Endodermal cell (in vitro differentiated cells): Measurements from ENCODE around the gene TMEM198. TPM values are rescaled to one million over a fixed set of nuclear protein-coding genes. Genes with fewer than 3 reads are reported as not detected.
A peak's percentile ranks its signal among the peaks of the same experiment; 100 is the strongest.

Experiments used
- DNase-seq: peaks from one replicate; pipeline ENCODE4 v3.0.0-alpha.2; 2017
- H3K27ac ChIP-seq: 2 replicates; pipeline ENCODE4 v1.5.1; 2013; ENCODE audit warnings: mild to moderate bottlenecking, low read depth, low read length, moderate library complexity
- H3K27me3 ChIP-seq: 2 replicates; pipeline ENCODE4 v1.6.1; 2013; ENCODE audit warnings: mild to moderate bottlenecking, low read length, moderate library complexity; ENCODE audit not compliant: insufficient read depth, control insufficient read depth, poor library complexity, severe bottlenecking
- H3K36me3 ChIP-seq: 2 replicates; pipeline ENCODE4 v1.7.0; 2013; ENCODE audit warnings: mild to moderate bottlenecking, low read length, moderate library complexity; ENCODE audit not compliant: control insufficient read depth, insufficient read depth
- H3K4me1 ChIP-seq: one replicate; pipeline ENCODE4 v1.7.0; 2013; ENCODE audit warnings: low read length; ENCODE audit not compliant: control insufficient read depth, insufficient read depth
- H3K4me3 ChIP-seq: 2 replicates; pipeline ENCODE4 v1.5.1; 2013; ENCODE audit warnings: mild to moderate bottlenecking, low read length, moderate library complexity
- H3K9ac ChIP-seq: 2 replicates; pipeline ENCODE4 v1.6.1; 2013; ENCODE audit warnings: mild to moderate bottlenecking, low read length, moderate library complexity; ENCODE audit not compliant: poor library complexity, severe bottlenecking; ENCODE audit errors: extremely low read depth
- H3K9me3 ChIP-seq: 2 replicates; pipeline ENCODE4 v1.6.1; 2013; ENCODE audit warnings: mild to moderate bottlenecking, low read length, moderate library complexity; ENCODE audit not compliant: control insufficient read depth
- H3K27ac Mint-ChIP-seq: 2 replicates; pipeline ENCODE4 v1.8.0; 2020; ENCODE audit warnings: mixed read lengths
- H3K27me3 Mint-ChIP-seq: 2 replicates; pipeline ENCODE4 v1.8.0; 2021; ENCODE audit warnings: mild to moderate bottlenecking, mixed read lengths; ENCODE audit not compliant: insufficient read depth
- H3K36me3 Mint-ChIP-seq: 2 replicates; pipeline ENCODE4 v1.8.0; 2020; ENCODE audit warnings: low read depth, mixed read lengths
- H3K4me1 Mint-ChIP-seq: 2 replicates; pipeline ENCODE4 v1.8.0; 2020; ENCODE audit warnings: mixed read lengths
- H3K4me3 Mint-ChIP-seq: 2 replicates; pipeline ENCODE4 v1.8.0; 2020; ENCODE audit warnings: mild to moderate bottlenecking, moderate library complexity, mixed read lengths
- H3K9me3 Mint-ChIP-seq: 2 replicates; pipeline ENCODE4 v1.8.0; 2020; ENCODE audit warnings: mild to moderate bottlenecking, mixed read lengths
- CTCF ChIP-seq: fragments of 200-600 bp; sonication (generic); conservative IDR thresholded peaks from 2 replicates; pipeline ENCODE4 v1.5.0; 2021; ENCODE audit warnings: antibody characterized with exemption, mild to moderate bottlenecking
- WGBS, 2 experiments: methylation state at CpG; one replicate each; pipeline versions ENCODE4 v1.1.5 to v1.1.7; 2013; ENCODE audit warnings: missing lambda C conversion rate in 2 of 2, mixed read lengths in 1 of 2; ENCODE audit not compliant: insufficient coverage in 1 of 2, insufficient read length in 1 of 2; 5-methylcytosine and 5-hydroxymethylcytosine counted together
- microRNA-seq: library from miRNA; unstranded; fragments of <30 nt; microRNA quantifications from one replicate; pipeline ENCODE4 v1.2.0, GENCODE V29; 2020; ENCODE audit warnings: borderline microRNAs expressed
- total RNA-seq, 2 donors: library from RNA; stranded (reverse); fragmentation: NEBNext Ultra II Directional in 1 of 2; extraction: Animal tissue kit (Norgen Biotek cat#: 25700) in 1 of 2; gene quantifications; 2 replicates in 1 of 2; 3 replicates in 1 of 2; pipeline ENCODE4 v1.2.1, GENCODE V29; 2021

Gene TMEM198
- total RNA-seq, 2 donors from 2014 or later: 2.6 to 3.9 TPM

GRCh38 chr2:219598308-219599078, 54.7 kb downstream of the TMEM198 start:
- Mint-ChIP-seq H3K4me3 (peak overlapping the region; percentile 91), H3K36me3 (peaks cover 10% of the 10 kb centered on the region), H3K27me3 (no peaks in the 10 kb centered on the region), H3K9me3 (no peaks in the 10 kb centered on the region), H3K27ac (peak overlapping the region; percentile 99), H3K4me1 (peaks cover 11% of the 10 kb centered on the region)
- Histone ChIP-seq H3K4me3 (peak overlapping the region; percentile 90), H3K36me3 (no peaks in the 10 kb centered on the region), H3K9me3 (no peaks in the 10 kb centered on the region), H3K4me1 (peaks cover 4% of the 10 kb centered on the region), H3K27ac (no peak overlapping the region), H3K27me3 (no peaks in the 10 kb centered on the region), H3K9ac (peak overlapping the region; percentile 75)
- no peak for TF ChIP-seq CTCF
- 38 to 48% methylated on average over 7 to 9 of the region's 9 CpGs for WGBS, 2 experiments
- DNase-seq: no peak

Small RNA genes within 50 kb of the gene (microRNA-seq; reads per million reads assigned to microRNA genes)
- not detected for gene MIR3132

Other genes starting within 250 kb of the TMEM198 start
- gene PTPRN, start 234.6 kb upstream of the TMEM198 start, total RNA-seq: 1 to 10 TPM in 1 of 2 donors, under 1 TPM in 1; 0.44 to 1.1 TPM
- not detected for gene RESP18, start 211.3 kb upstream of the TMEM198 start, total RNA-seq
- 10 to 100 TPM; 54.6 to 76.1 TPM for gene DNPEP, start 156.1 kb upstream of the TMEM198 start, total RNA-seq
- 1 to 10 TPM; 1.1 to 3.5 TPM for gene DES, start 125.7 kb upstream of the TMEM198 start, total RNA-seq
- 10 to 100 TPM; 23.1 to 29.8 TPM for gene SPEG, start 109.2 kb upstream of the TMEM198 start, total RNA-seq
- 10 to 100 TPM; 36.9 to 38.2 TPM for gene GMPPA, start 45.1 kb upstream of the TMEM198 start, total RNA-seq
- gene ASIC4, start 29.5 kb upstream of the TMEM198 start, total RNA-seq: under 1 TPM; 0.29 to 1.00 TPM
- gene CHPF, start 219 bp upstream of the TMEM198 start, total RNA-seq: 10 to 100 TPM; 51.2 to 54.0 TPM
- 100 to 1,000 TPM; 156 to 162 TPM for gene OBSL1, start 27.5 kb downstream of the TMEM198 start, total RNA-seq
- gene INHA, start 28.3 kb downstream of the TMEM198 start, total RNA-seq: 1 to 10 TPM in 1 of 2 donors, under 1 TPM in 1; 0.48 to 1.5 TPM
- gene STK11IP, start 53.8 kb downstream of the TMEM198 start, total RNA-seq: 10 to 100 TPM; 27.3 to 31.1 TPM
- gene SLC4A3, start 83.6 kb downstream of the TMEM198 start, total RNA-seq: 10 to 100 TPM; 13.4 to 20.2 TPM